ENCODE results near the gene AGA.

The AGA gene

GRCh38 chr4:177448850-177449249 is 6.6 kb upstream of the AGA start:
- DNase-seq = no peak
- H3K9me2 ChIP-seq (replicated peaks; ENCODE audit: insufficient read depth, low read length) = no peaks in the 10 kb centered on the region

GRCh38 chr4:177447417-177448004 is 5.3 kb upstream of the AGA start:
- Histone ChIP-seq H3K36me3 (replicated peaks; ENCODE audit: insufficient read depth, low read length) (no peaks in the 10 kb centered on the region), H3K4me2 (ENCODE audit: low read depth, low read length) (no peak overlapping the region), H3K27me3 (replicated peaks; ENCODE audit: insufficient read depth, low read length) (no peaks in the 10 kb centered on the region), H2AFZ (ENCODE audit: low read length) (no peak overlapping the region), H3K4me1 (ENCODE audit: low read length) (peaks cover 5% of the 10 kb centered on the region), H3F3A (ENCODE audit: insufficient read depth, low read length) (peaks cover 3% of the 10 kb centered on the region; the same call in 1 of the 2 replicates), H3K4me3 (ENCODE audit: low read length) (no peak overlapping the region), H3K9me2 (replicated peaks; ENCODE audit: insufficient read depth, low read length) (no peaks in the 10 kb centered on the region), H3K79me2 (ENCODE audit: low read length) (no peaks in the 10 kb centered on the region), H3K9me3 (replicated peaks; ENCODE audit: insufficient read depth, low read length) (no peaks in the 10 kb centered on the region), H3K9ac (ENCODE audit: low read length) (no peak overlapping the region), H4K20me1 (ENCODE audit: insufficient read depth, low read length) (no peaks in the 10 kb centered on the region), H3K27ac (ENCODE audit: low read length) (no peak overlapping the region)
- DNase-seq = no peak
- no peak for TF ChIP-seq EZH2phosphoT487 (IDR thresholded peaks at IDR 0.05; ENCODE audit: low read length)
- no peak for TF ChIP-seq CTCF (IDR thresholded peaks at IDR 0.05; ENCODE audit: low read length)
- no peak for TF ChIP-seq EZH2 (optimal IDR thresholded peaks at IDR 0.05; ENCODE audit: low read depth, low read length)

More at GRCh38 chr4:177448850-177449249, 6.6 kb upstream of the AGA start:
- Histone ChIP-seq H3K9me3 (replicated peaks; ENCODE audit: insufficient read depth, low read length) (no peaks in the 10 kb centered on the region), H2AFZ (ENCODE audit: low read length) (no peak overlapping the region), H3K27ac (ENCODE audit: low read length) (no peak overlapping the region), H3K79me2 (ENCODE audit: low read length) (no peaks in the 10 kb centered on the region), H3K27me3 (replicated peaks; ENCODE audit: insufficient read depth, low read length) (no peaks in the 10 kb centered on the region), H3K4me3 (ENCODE audit: low read length) (no peak overlapping the region), H3F3A (ENCODE audit: insufficient read depth, low read length) (no peaks in the 10 kb centered on the region), H3K36me3 (replicated peaks; ENCODE audit: insufficient read depth, low read length) (no peaks in the 10 kb centered on the region), H3K4me2 (ENCODE audit: low read depth, low read length) (no peak overlapping the region), H3K4me1 (ENCODE audit: low read length) (peaks cover 5% of the 10 kb centered on the region), H4K20me1 (ENCODE audit: insufficient read depth, low read length) (no peaks in the 10 kb centered on the region), H3K9ac (ENCODE audit: low read length) (no peak overlapping the region)
- TF ChIP-seq EZH2phosphoT487 (IDR thresholded peaks at IDR 0.05; ENCODE audit: low read length) (no peak), CTCF (IDR thresholded peaks at IDR 0.05; ENCODE audit: low read length) (no peak), EZH2 (optimal IDR thresholded peaks at IDR 0.05; ENCODE audit: low read depth, low read length) (no peak)

- Histone ChIP-seq H3K4me2 (ENCODE audit: low read depth, low read length) (peak overlapping the region; percentile 21; the same call in 1 of the 2 replicates), H3K27me3 (replicated peaks; ENCODE audit: insufficient read depth, low read length) (no peaks in the 10 kb centered on the region), H3K79me2 (ENCODE audit: low read length) (no peaks in the 10 kb centered on the region), H3K36me3 (replicated peaks; ENCODE audit: insufficient read depth, low read length) (no peaks in the 10 kb centered on the region), H3K9me2 (replicated peaks; ENCODE audit: insufficient read depth, low read length) (no peaks in the 10 kb centered on the region), H3K9me3 (replicated peaks; ENCODE audit: insufficient read depth, low read length) (no peaks in the 10 kb centered on the region), H3K9ac (ENCODE audit: low read length) (no peak overlapping the region), H3K27ac (ENCODE audit: low read length) (no peak overlapping the region), H3F3A (ENCODE audit: insufficient read depth, low read length) (peaks cover 9% of the 10 kb centered on the region), H4K20me1 (ENCODE audit: insufficient read depth, low read length) (no peaks in the 10 kb centered on the region), H3K4me1 (ENCODE audit: low read length) (peaks cover 5% of the 10 kb centered on the region), H3K4me3 (ENCODE audit: low read length) (no peak overlapping the region), H2AFZ (ENCODE audit: low read length) (peak overlapping the region; percentile 24; the same call in 1 of the 2 replicates)
- TF ChIP-seq CTCF (IDR thresholded peaks at IDR 0.05; ENCODE audit: low read length) (no peak), EZH2 (optimal IDR thresholded peaks at IDR 0.05; ENCODE audit: low read depth, low read length) (no peak), EZH2phosphoT487 (IDR thresholded peaks at IDR 0.05; ENCODE audit: low read length) (no peak)
- DNase-seq = peak; percentile 7
Measured at GRCh38 chr4:177446586-177446985, 4.3 kb upstream of the AGA start.
